Upper lobe of left lung (tissue), 6 donors: ENCODE results near the gene DCTN4. TPM values are rescaled to one million over a fixed set of nuclear protein-coding genes. Genes with fewer than 3 reads are reported as not detected.

Source experiments
- ATAC-seq, 2 donors: fragments of 200-7000 bp; cut with Tn5 transposase; one replicate each; pipeline ENCODE4 v1.9.1; 2022; ENCODE audit warnings: mild to moderate bottlenecking in 2 of 2, moderate library complexity in 2 of 2; ENCODE audit not compliant: low FRiP score in 2 of 2
- DNase-seq, 2 donors: peaks; one replicate each; pipeline ENCODE4 v3.0.0-alpha.2; 2019 to 2020
- H3K27ac ChIP-seq, 4 donors: fragments of 200-600 bp; sonication (generic); one replicate each; pipeline ENCODE4 v1.5.1; 2016 to 2019
- H3K27me3 ChIP-seq, 4 donors: fragments of 200-600 bp; sonication (generic); one replicate each; pipeline ENCODE4 v1.5.1; 2017 to 2019
- H3K36me3 ChIP-seq, 4 donors: fragments of 200-600 bp; sonication (generic); one replicate each; pipeline ENCODE4 v1.5.1; 2016 to 2019
- H3K4me1 ChIP-seq, 4 donors: fragments of 200-600 bp; sonication (generic); one replicate each; pipeline ENCODE4 v1.5.1; 2018 to 2019
- H3K4me3 ChIP-seq, 4 donors: fragments of 200-600 bp; sonication (generic); one replicate each; pipeline ENCODE4 v1.5.1; 2017 to 2019; ENCODE audit warnings: mild to moderate bottlenecking in 2 of 4, moderate library complexity in 1 of 4
- H3K9me3 ChIP-seq, 4 donors: fragments of 200-600 bp; sonication (generic); one replicate each; pipeline ENCODE4 v1.5.1; 2018 to 2019
- CTCF ChIP-seq, 6 experiments: fragments of 450-650 bp in 4 of 6; fragments of 200-600 bp in 2 of 6; sonication (generic) in 2 of 6; IDR thresholded peaks; one replicate each; pipeline ENCODE4 v1.5.1; 2016 to 2019; ENCODE audit warnings: antibody characterized with exemption in 6 of 6
- EP300 ChIP-seq, 4 donors: sonication (generic); formaldehyde crosslinking; IDR thresholded peaks; one replicate each; pipeline ENCODE4 v1.5.1; 2017; ENCODE audit warnings: antibody characterized with exemption in 4 of 4, control low read depth in 2 of 4
- POLR2A ChIP-seq, 4 donors: fragments of 450-650 bp; IDR thresholded peaks; one replicate each; pipeline ENCODE4 v1.5.1; 2016 to 2017; ENCODE audit warnings: antibody characterized with exemption in 4 of 4, mild to moderate bottlenecking in 2 of 4
- POLR2AphosphoS5 ChIP-seq, 2 donors: sonication (generic); formaldehyde crosslinking; IDR thresholded peaks; one replicate each; pipeline ENCODE4 v1.5.1; 2017; ENCODE audit warnings: antibody characterized with exemption in 2 of 2
- WGBS, 2 donors: methylation state at CpG; one replicate each; pipeline ENCODE4 v1.1.5; 2017 to 2018; 5-methylcytosine and 5-hydroxymethylcytosine counted together
- total RNA-seq, 6 donors: library from RNA; depleted of rRNA in 4 of 6; stranded (reverse); fragments of >200 nt in 4 of 6; gene quantifications; one replicate each; pipeline versions ENCODE4 v1.1.0 to v1.2.1, GENCODE V29; 2016 to 2021
- donor health status: DM: no; HTN: no; CAD: no; lungs with moderate emphysema.
- donor health status: DM: no; HTN: yes; CAD: no; lungs with severe emphysema.

Gene DCTN4
- total RNA-seq, 6 donors from 2014 or later, result 37.8 to 111 (median 71.4) TPM

GRCh38 chr5:150690760-150691159, 68.1 kb downstream of the DCTN4 start:
- TF ChIP-seq CTCF (IDR thresholded peaks at IDR 0.05) (no peak), EP300 (IDR thresholded peaks at IDR 0.05) (no peak), POLR2A (IDR thresholded peaks at IDR 0.05) (no peak), POLR2AphosphoS5 (IDR thresholded peaks at IDR 0.05) (no peak)
- Histone ChIP-seq H3K9me3 (no peaks in the 10 kb centered on the region), H3K4me3 (no peak overlapping the region), H3K27ac (no peak overlapping the region), H3K4me1 (no peaks in the 10 kb centered on the region), H3K27me3 (no peaks in the 10 kb centered on the region), H3K36me3 (peaks cover 45 to 74% (median 54%) of the 10 kb centered on the region in 4 donors)
- no peak for DNase-seq
- 78 to 79% methylated on average over 6 of the region's 6 CpGs for WGBS, 2 donors
- ATAC-seq, result no peak

DNA sequence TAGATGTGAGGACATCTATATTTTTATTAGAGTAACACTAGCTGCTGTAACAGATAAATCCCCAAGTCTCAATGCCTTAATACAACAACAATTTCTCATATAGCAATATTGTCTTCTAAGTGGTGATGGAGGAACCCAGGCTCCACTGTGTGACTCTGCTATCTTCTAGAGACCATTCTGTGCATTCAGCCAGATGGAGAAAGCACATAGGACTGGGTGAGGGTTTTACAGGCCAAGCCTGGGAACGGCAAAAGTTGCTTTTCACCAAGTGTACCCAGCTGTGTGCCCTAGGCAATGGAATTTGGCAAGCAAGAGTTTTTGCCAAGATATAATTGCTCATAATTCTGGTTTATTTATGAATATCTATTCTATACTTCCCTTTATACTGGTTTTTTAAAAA, 69.7 kb downstream of the DCTN4 start:
- no peak for ATAC-seq
- Histone ChIP-seq H3K4me3 (no peak overlapping the region), H3K9me3 (no peaks in the 10 kb centered on the region), H3K4me1 (no peaks in the 10 kb centered on the region), H3K36me3 (peaks cover 29 to 58% (median 38%) of the 10 kb centered on the region in 4 donors), H3K27me3 (no peaks in the 10 kb centered on the region), H3K27ac (no peak overlapping the region)
- TF ChIP-seq POLR2A (IDR thresholded peaks at IDR 0.05), result no peak
- no peak for TF ChIP-seq CTCF (IDR thresholded peaks at IDR 0.05)
- TF ChIP-seq POLR2AphosphoS5 (IDR thresholded peaks at IDR 0.05), result no peak
- no peak for TF ChIP-seq EP300 (IDR thresholded peaks at IDR 0.05)
- 84 to 85% methylated on average over 1 of the region's 1 CpG for WGBS, 2 donors
- no peak for DNase-seq

- no peak for DNase-seq
- no peaks in the 10 kb centered on the region for H3K36me3 ChIP-seq
- ATAC-seq, result no peak
- no peak for TF ChIP-seq POLR2A (IDR thresholded peaks at IDR 0.05)
- H3K4me3 ChIP-seq, result no peak overlapping the region
- no peak overlapping the region for H3K27ac ChIP-seq
- WGBS, 2 donors, result 88 to 98% methylated on average over 5 to 9 of the region's 9 CpGs
- no peaks in the 10 kb centered on the region for H3K9me3 ChIP-seq
- peaks cover 14 to 21% (median 17%) of the 10 kb centered on the region in 4 donors for H3K4me1 ChIP-seq
- H3K27me3 ChIP-seq, result peaks cover 0 to 1% (median 0%) of the 10 kb centered on the region in 4 donors
Observed at GRCh38 chr5:150676578-150676977, 82.2 kb downstream of the DCTN4 start.

DNA sequence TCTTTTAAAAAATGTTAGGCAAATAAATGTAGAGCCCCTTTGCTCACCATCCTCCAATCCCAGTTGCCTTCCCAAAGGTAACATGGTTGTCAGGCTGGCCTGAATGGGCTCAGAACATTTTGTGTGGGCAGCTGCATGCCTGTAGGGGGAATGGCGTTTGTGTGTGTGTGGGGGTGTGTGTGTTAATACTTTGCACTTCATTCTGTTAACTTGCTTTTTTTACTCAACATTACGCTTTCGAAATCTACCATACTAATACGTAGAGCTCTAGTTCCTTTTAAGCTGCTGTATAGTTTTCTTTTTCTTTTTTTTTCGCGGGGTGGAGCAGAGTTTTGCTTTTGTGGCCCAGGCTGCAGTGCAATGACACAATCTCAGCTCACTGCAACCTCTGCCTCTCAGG, 83.7 kb downstream of the DCTN4 start:
- Histone ChIP-seq H3K36me3 (no peaks in the 10 kb centered on the region), H3K27ac (no peak overlapping the region), H3K4me3 (no peak overlapping the region), H3K4me1 (peaks cover 20 to 29% (median 23%) of the 10 kb centered on the region in 4 donors), H3K27me3 (peaks cover 0 to 4% (median 0%) of the 10 kb centered on the region in 4 donors), H3K9me3 (no peaks in the 10 kb centered on the region)
- no peak for TF ChIP-seq POLR2A (IDR thresholded peaks at IDR 0.05)
- TF ChIP-seq EP300 (IDR thresholded peaks at IDR 0.05), result no peak
- TF ChIP-seq CTCF (IDR thresholded peaks at IDR 0.05), result no peak
- no peak for TF ChIP-seq POLR2AphosphoS5 (IDR thresholded peaks at IDR 0.05)
- ATAC-seq, result no peak
- DNase-seq, result no peak
- WGBS, 2 donors, result 67 to 75% methylated on average over 6 of the region's 6 CpGs

- no peak for TF ChIP-seq EP300 (IDR thresholded peaks at IDR 0.05)
- Histone ChIP-seq H3K36me3 (no peaks in the 10 kb centered on the region), H3K4me3 (no peak overlapping the region), H3K27me3 (peaks cover 0 to 4% (median 0%) of the 10 kb centered on the region in 4 donors), H3K4me1 (peaks cover 20 to 29% (median 23%) of the 10 kb centered on the region in 4 donors), H3K9me3 (no peaks in the 10 kb centered on the region), H3K27ac (peak overlapping the region in 2 of 4 donors; percentile 43 to 49)
- DNase-seq, result no peak
- peak in 1 of 2 donors; percentile 38 for ATAC-seq
- 80 to 90% methylated on average over 4 of the region's 4 CpGs for WGBS, 2 donors
Observed at GRCh38 chr5:150674341-150674821, 84.4 kb downstream of the DCTN4 start.

- no peak for ATAC-seq
- Histone ChIP-seq H3K4me3 (peak overlapping the region in 3 of 4 donors; percentile 44 to 59 (median 50)), H3K36me3 (no peaks in the 10 kb centered on the region), H3K9me3 (no peaks in the 10 kb centered on the region), H3K4me1 (peaks cover 20 to 29% (median 23%) of the 10 kb centered on the region in 4 donors), H3K27me3 (peaks cover 0 to 4% (median 0%) of the 10 kb centered on the region in 4 donors), H3K27ac (no peak overlapping the region)
- WGBS, 2 donors, result 72 to 81% methylated on average over 7 of the region's 7 CpGs
- TF ChIP-seq POLR2A (IDR thresholded peaks at IDR 0.05), result no peak
- no peak for TF ChIP-seq EP300 (IDR thresholded peaks at IDR 0.05)
- TF ChIP-seq POLR2AphosphoS5 (IDR thresholded peaks at IDR 0.05), result no peak
- no peak for TF ChIP-seq CTCF (IDR thresholded peaks at IDR 0.05)
- no peak for DNase-seq
Observed at GRCh38 chr5:150672884-150673275, 85.9 kb downstream of the DCTN4 start.
